ENCODE results near the gene FAM107A. TPM values are rescaled to one million over a fixed set of nuclear protein-coding genes. Genes with fewer than 3 reads are reported as not detected.

The FAM107A gene
- total RNA-seq, 1 donor from 2014 or later, result 2.9 TPM

Other genes with a start within 250 kb of the FAM107A start
- 22.7 and 30.6 TPM in 2 replicates for gene PXK, start 244.5 kb downstream of the FAM107A start, total RNA-seq
- gene PDHB, start 143.6 kb downstream of the FAM107A start, total RNA-seq, result 130 and 135 TPM in 2 replicates
- 7.3 and 10.6 TPM in 2 replicates for gene KCTD6, start 85.3 kb downstream of the FAM107A start, total RNA-seq
- 0.70 and 1.5 TPM in 2 replicates for gene ACOX2, start 40.2 kb downstream of the FAM107A start, total RNA-seq
- 0.51 TPM in 1 of 2 replicates, not detected in the other for gene FAM3D, start 89.4 kb upstream of the FAM107A start, total RNA-seq

Data from dermis blood vessel endothelial cell (primary cell).